Caco-2 (cell line): Measurements from ENCODE around the gene HDAC4. TPM values are rescaled to one million over a fixed set of nuclear protein-coding genes. Genes with fewer than 3 reads are reported as not detected.

Experiments used
- BruUV-seq: library from RNA; stranded (reverse); fragments of 400-500 nt; replicated peaks from 2 replicates; lab custom pipeline; 2021; lab: Mats Ljungman, UMichigan
- CTCF ChIA-PET: fragments of 300-600 bp; sonication (Branson Sonifier 250); formaldehyde crosslinking; loops from one replicate; lab custom pipeline; 2022; ENCODE audit warnings: antibody characterized with exemption; lab: Charles Lee
- POLR2A ChIA-PET: fragments of 300-600 bp; sonication (Branson Sonifier 250); formaldehyde crosslinking; loops from one replicate; lab custom pipeline; 2022; ENCODE audit warnings: antibody characterized with exemption; lab: Charles Lee
- DNase-seq, 2 experiments: peaks; one replicate each; pipeline versions ENCODE4 v3.0.0 to v3.0.0-alpha.2; 2020 to 2022
- H3K27me3 ChIP-seq: replicated peaks from 2 replicates; pipeline ENCODE4 v1.6.0; 2011; ENCODE audit warnings: low read length; ENCODE audit not compliant: control insufficient read depth, insufficient read depth
- H3K36me3 ChIP-seq: 2 replicates; pipeline ENCODE4 v1.5.1; 2011; ENCODE audit warnings: low read length; ENCODE audit not compliant: control insufficient read depth, insufficient read depth
- H3K4me1 ChIP-seq: fragments of 250-450 bp; sonication (Bioruptor Pico); 2 replicates; pipeline ENCODE4 v1.5.1; 2020; ENCODE audit warnings: mild to moderate bottlenecking
- H3K4me3 ChIP-seq: 2 replicates; pipeline ENCODE4 v1.5.1; 2011; ENCODE audit warnings: low read depth, mild to moderate bottlenecking, control low read depth, low read length
- H3K9me3 ChIP-seq: fragments of 250-450 bp; sonication (Bioruptor Pico); 2 replicates; pipeline ENCODE4 v1.5.1; 2020; ENCODE audit warnings: mild to moderate bottlenecking, moderate library complexity
- H3K27ac Mint-ChIP-seq: one replicate; pipeline ENCODE4 v1.8.0; 2022; ENCODE audit warnings: mixed read lengths; ENCODE audit not compliant: unreplicated experiment
- H3K27me3 Mint-ChIP-seq: one replicate; pipeline ENCODE4 v1.8.0; 2022; ENCODE audit warnings: mixed read lengths; ENCODE audit not compliant: insufficient read depth, unreplicated experiment
- H3K36me3 Mint-ChIP-seq: one replicate; pipeline ENCODE4 v1.8.0; 2022; ENCODE audit warnings: mild to moderate bottlenecking, mixed read lengths; ENCODE audit not compliant: insufficient read depth, unreplicated experiment
- H3K4me1 Mint-ChIP-seq: one replicate; pipeline ENCODE4 v1.8.0; 2022; ENCODE audit warnings: low read depth, mixed read lengths; ENCODE audit not compliant: unreplicated experiment
- H3K4me3 Mint-ChIP-seq: one replicate; pipeline ENCODE4 v1.8.0; 2022; ENCODE audit warnings: mild to moderate bottlenecking, moderate library complexity, mixed read lengths; ENCODE audit not compliant: unreplicated experiment
- H3K9me3 Mint-ChIP-seq: one replicate; pipeline ENCODE4 v1.8.0; 2022; ENCODE audit warnings: mixed read lengths; ENCODE audit not compliant: unreplicated experiment
- intact Hi-C: fragments of 100-400 bp; cut with micrococcal nuclease; formaldehyde crosslinking; loops from one replicate; pipeline ENCODE4 v1.10.0; 2022; ENCODE audit not compliant: unreplicated experiment
- total RNA-seq: library from RNA; stranded (reverse); gene quantifications from 2 replicates; pipeline ENCODE4 v1.2.3, GENCODE V29; 2022
- TF ChIP-seq, protein P1 (sequence below), 2 experiments: fragments of 200-600 bp in 1 of 2; IDR thresholded peaks; 1 replicate in 1 of 2; 2 replicates in 1 of 2; pipeline versions ENCODE4 v1.5.1 to v1.8.0; 2011 to 2022; ENCODE audit warnings: antibody characterized with exemption in 1 of 2, control low read depth in 1 of 2, inconsistent platforms in 1 of 2, low read depth in 1 of 2, low read length in 1 of 2, mild to moderate bottlenecking in 1 of 2, moderate library complexity in 1 of 2; ENCODE audit not compliant: insufficient read depth in 1 of 2, severe bottlenecking in 1 of 2, unreplicated experiment in 1 of 2

HDAC4 gene
- total RNA-seq, 1 experiment from 2014 or later = 15.5 TPM

DNA sequence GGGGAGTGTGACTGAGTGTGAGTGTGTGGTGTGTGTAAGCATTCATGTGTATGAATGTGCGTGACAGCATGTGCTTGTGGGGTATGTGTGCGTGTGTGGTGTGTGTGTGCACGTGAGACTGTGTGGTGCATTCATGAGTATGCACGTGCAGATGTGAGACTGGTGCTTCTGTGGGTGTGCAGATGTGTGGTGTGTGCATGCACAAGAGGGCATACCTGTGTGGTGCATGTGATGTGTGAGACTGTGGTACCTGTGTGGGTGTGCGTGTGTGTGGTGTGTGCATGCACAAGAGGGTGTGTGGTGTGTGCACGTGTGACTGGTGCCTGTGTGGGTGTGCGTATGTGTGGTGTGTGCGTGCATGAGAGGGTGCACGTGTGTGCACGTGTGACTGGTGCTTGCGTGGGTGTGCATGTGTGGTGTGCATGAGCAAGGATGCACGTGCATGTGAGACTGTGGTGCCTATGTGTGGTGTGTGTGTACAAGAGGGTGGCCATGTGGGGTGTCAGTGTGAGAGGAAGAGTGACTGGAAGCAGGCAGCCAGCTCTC is 339.6 kb downstream of the HDAC4 start:
- CTCF ChIA-PET = no interaction called here
- no peaks in the 10 kb centered on the region for H3K4me1 ChIP-seq
- Mint-ChIP-seq H3K4me1 (no peaks in the 10 kb centered on the region), H3K27ac (no peak overlapping the region), H3K4me3 (no peak overlapping the region), H3K9me3 (no peaks in the 10 kb centered on the region), H3K27me3 (no peaks in the 10 kb centered on the region), H3K36me3 (no peaks in the 10 kb centered on the region)
- no peaks in the 10 kb centered on the region for H3K27me3 ChIP-seq
- H3K9me3 ChIP-seq = no peaks in the 10 kb centered on the region
- no peak for DNase-seq
- POLR2A ChIA-PET = no interaction called here
- BruUV-seq = no TSS peak
- H3K4me3 ChIP-seq = no peak overlapping the region
- no peaks in the 10 kb centered on the region for H3K36me3 ChIP-seq
- intact Hi-C loops = no loop called here
- TF ChIP-seq, protein P1, sequence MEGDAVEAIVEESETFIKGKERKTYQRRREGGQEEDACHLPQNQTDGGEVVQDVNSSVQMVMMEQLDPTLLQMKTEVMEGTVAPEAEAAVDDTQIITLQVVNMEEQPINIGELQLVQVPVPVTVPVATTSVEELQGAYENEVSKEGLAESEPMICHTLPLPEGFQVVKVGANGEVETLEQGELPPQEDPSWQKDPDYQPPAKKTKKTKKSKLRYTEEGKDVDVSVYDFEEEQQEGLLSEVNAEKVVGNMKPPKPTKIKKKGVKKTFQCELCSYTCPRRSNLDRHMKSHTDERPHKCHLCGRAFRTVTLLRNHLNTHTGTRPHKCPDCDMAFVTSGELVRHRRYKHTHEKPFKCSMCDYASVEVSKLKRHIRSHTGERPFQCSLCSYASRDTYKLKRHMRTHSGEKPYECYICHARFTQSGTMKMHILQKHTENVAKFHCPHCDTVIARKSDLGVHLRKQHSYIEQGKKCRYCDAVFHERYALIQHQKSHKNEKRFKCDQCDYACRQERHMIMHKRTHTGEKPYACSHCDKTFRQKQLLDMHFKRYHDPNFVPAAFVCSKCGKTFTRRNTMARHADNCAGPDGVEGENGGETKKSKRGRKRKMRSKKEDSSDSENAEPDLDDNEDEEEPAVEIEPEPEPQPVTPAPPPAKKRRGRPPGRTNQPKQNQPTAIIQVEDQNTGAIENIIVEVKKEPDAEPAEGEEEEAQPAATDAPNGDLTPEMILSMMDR (IDR thresholded peaks at IDR 0.05; ENCODE audit: insufficient read depth in 1 of 2, low read depth in 1 of 2, low read length in 1 of 2, severe bottlenecking in 1 of 2, unreplicated experiment in 1 of 2) = no peak

DNA sequence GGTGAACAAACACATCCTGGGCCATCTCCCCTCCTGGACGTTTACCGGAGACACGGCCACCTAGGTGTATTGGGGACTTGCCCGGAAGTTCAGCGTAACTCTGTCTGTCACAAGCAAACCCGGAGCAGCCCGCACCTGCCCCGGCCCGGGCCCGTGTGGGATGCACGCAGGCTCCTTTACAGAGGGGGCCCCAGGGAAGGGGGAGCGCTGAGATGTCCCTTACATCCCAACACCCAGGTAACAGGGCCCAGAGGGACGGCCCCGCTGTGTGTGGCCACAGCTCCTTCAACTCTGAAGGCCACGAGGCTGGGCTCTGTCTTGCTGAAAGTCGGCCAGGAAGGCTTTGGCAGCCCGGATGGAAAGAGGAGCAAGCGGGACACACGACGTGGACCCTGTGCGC is 340.1 kb downstream of the HDAC4 start:
- ChIA-PET POLR2A (no interaction called here), CTCF (no interaction called here)
- Mint-ChIP-seq H3K27ac (no peak overlapping the region), H3K9me3 (no peaks in the 10 kb centered on the region), H3K4me1 (no peaks in the 10 kb centered on the region), H3K36me3 (no peaks in the 10 kb centered on the region), H3K27me3 (no peaks in the 10 kb centered on the region), H3K4me3 (no peak overlapping the region)
- no TSS peak for BruUV-seq
- no peaks in the 10 kb centered on the region for H3K27me3 ChIP-seq
- H3K4me3 ChIP-seq = no peak overlapping the region
- H3K36me3 ChIP-seq = no peaks in the 10 kb centered on the region
- no peaks in the 10 kb centered on the region for H3K9me3 ChIP-seq
- TF ChIP-seq, protein P1 (IDR thresholded peaks at IDR 0.05; ENCODE audit: insufficient read depth in 1 of 2, low read depth in 1 of 2, low read length in 1 of 2, severe bottlenecking in 1 of 2, unreplicated experiment in 1 of 2) = no peak
- H3K4me1 ChIP-seq = no peaks in the 10 kb centered on the region
- intact Hi-C loops = no loop called here
- no peak for DNase-seq

DNA sequence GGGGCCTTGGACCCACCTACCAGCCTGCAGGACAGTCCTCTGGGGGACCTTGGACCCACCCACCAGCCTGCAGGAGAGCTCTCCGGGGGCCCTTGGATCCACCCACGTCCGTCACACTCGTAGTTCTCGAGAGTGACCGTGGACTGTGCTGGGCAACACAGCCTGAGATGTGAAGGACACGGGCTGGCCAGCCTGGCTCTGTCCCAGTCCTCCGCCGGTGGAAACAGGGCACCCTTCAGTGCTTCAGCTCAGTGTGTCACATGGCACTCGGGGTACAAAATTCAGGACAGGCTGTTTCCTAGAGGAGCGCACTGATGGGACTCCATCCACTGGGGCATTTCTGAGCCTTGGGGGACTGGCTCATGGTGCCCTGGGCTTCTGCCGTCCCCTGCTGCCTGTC is 341.0 kb downstream of the HDAC4 start:
- no peak overlapping the region for H3K4me3 ChIP-seq
- Mint-ChIP-seq H3K4me3 (no peak overlapping the region), H3K27ac (no peak overlapping the region), H3K36me3 (no peaks in the 10 kb centered on the region), H3K4me1 (no peaks in the 10 kb centered on the region), H3K9me3 (no peaks in the 10 kb centered on the region), H3K27me3 (no peaks in the 10 kb centered on the region)
- no TSS peak for BruUV-seq
- H3K36me3 ChIP-seq = no peaks in the 10 kb centered on the region
- intact Hi-C loops = no loop called here
- no peaks in the 10 kb centered on the region for H3K27me3 ChIP-seq
- no peaks in the 10 kb centered on the region for H3K9me3 ChIP-seq
- ChIA-PET CTCF (no interaction called here), POLR2A (no interaction called here)
- DNase-seq = no peak
- H3K4me1 ChIP-seq = no peaks in the 10 kb centered on the region
- TF ChIP-seq, protein P1 (IDR thresholded peaks at IDR 0.05; ENCODE audit: insufficient read depth in 1 of 2, low read depth in 1 of 2, low read length in 1 of 2, severe bottlenecking in 1 of 2, unreplicated experiment in 1 of 2) = no peak
